CD4-positive, alpha-beta T cell (primary cell): Measurements from ENCODE around the gene MITF. TPM values are rescaled to one million over a fixed set of nuclear protein-coding genes. Genes with fewer than 3 reads are reported as not detected.

ENCODE experiments used
- ATAC-seq: fragments of 200-7000 bp; cut with Tn5 transposase; one replicate; pipeline ENCODE4 v1.10.0; 2022; ENCODE audit warnings: mild to moderate bottlenecking; ENCODE audit not compliant: poor library complexity
- CTCF ChIA-PET: fragments of 350-600 bp; sonication (Branson Sonifier 250); formaldehyde crosslinking; loops from one replicate; lab custom pipeline; 2021; ENCODE audit warnings: antibody characterized with exemption, inconsistent platforms; lab: Charles Lee
- POLR2A ChIA-PET: fragments of 350-600 bp; sonication (Branson Sonifier 250); formaldehyde crosslinking; loops from one replicate; lab custom pipeline; 2021; ENCODE audit warnings: antibody characterized with exemption, inconsistent platforms; lab: Charles Lee
- DNase-seq, 14 experiments: peaks; one replicate each; pipeline ENCODE4 v3.0.0-alpha.2; 2013 to 2020; ENCODE audit warnings: mixed read lengths in 2 of 14
- H3K27ac ChIP-seq, 2 donors: one replicate each; pipeline versions ENCODE4 v1.5.1 to v1.7.0; 2013; ENCODE audit warnings: low read length in 2 of 2, low read depth in 1 of 2, mild to moderate bottlenecking in 1 of 2
- H3K27me3 ChIP-seq, 2 experiments: 1 replicate in 1 of 2; 2 replicates in 1 of 2; pipeline versions ENCODE4 v1.6.1 to v1.7.0; 2013; ENCODE audit warnings: low read length in 2 of 2, control low read depth in 1 of 2, mild to moderate bottlenecking in 1 of 2, moderate library complexity in 1 of 2; ENCODE audit not compliant: insufficient read depth in 2 of 2, control insufficient read depth in 1 of 2
- H3K36me3 ChIP-seq: one replicate; pipeline ENCODE4 v1.6.1; 2013; ENCODE audit warnings: low read length, control low read depth; ENCODE audit not compliant: insufficient read depth
- H3K4me1 ChIP-seq: one replicate; pipeline ENCODE4 v1.6.1; 2013; ENCODE audit warnings: low read length, control low read depth; ENCODE audit not compliant: insufficient read depth
- H3K4me3 ChIP-seq: one replicate; pipeline ENCODE4 v1.5.1; 2013; ENCODE audit warnings: mild to moderate bottlenecking, low read length, moderate library complexity
- H3K9me3 ChIP-seq, 2 experiments: 1 replicate in 1 of 2; 2 replicates in 1 of 2; pipeline versions ENCODE4 v1.6.1 to v1.7.0; 2013; ENCODE audit warnings: low read length in 2 of 2, mild to moderate bottlenecking in 2 of 2, control low read depth in 1 of 2, moderate library complexity in 1 of 2; ENCODE audit not compliant: control insufficient read depth in 1 of 2, insufficient read depth in 1 of 2
- H3K27ac Mint-ChIP-seq: one replicate; pipeline ENCODE4 v1.8.0; 2020; ENCODE audit warnings: mixed read lengths
- H3K27me3 Mint-ChIP-seq: one replicate; pipeline ENCODE4 v1.8.0; 2021; ENCODE audit warnings: mixed read lengths
- H3K36me3 Mint-ChIP-seq: one replicate; pipeline ENCODE4 v1.8.0; 2021; ENCODE audit warnings: low read depth, mixed read lengths
- H3K4me1 Mint-ChIP-seq: one replicate; pipeline ENCODE4 v1.8.0; 2021; ENCODE audit warnings: low read depth, mixed read lengths
- H3K4me3 Mint-ChIP-seq: one replicate; pipeline ENCODE4 v1.8.0; 2020; ENCODE audit warnings: mild to moderate bottlenecking, mixed read lengths
- H3K9me3 Mint-ChIP-seq: one replicate; pipeline ENCODE4 v1.8.0; 2020; ENCODE audit warnings: mixed read lengths
- CTCF ChIP-seq: fragments of 200-600 bp; IDR thresholded peaks from one replicate; pipeline ENCODE4 v1.8.0; 2022; ENCODE audit warnings: antibody characterized with exemption, mild to moderate bottlenecking
- intact Hi-C, 2 experiments: fragments of 100-400 bp; cut with DNase I in 1 of 2; cut with micrococcal nuclease in 1 of 2; formaldehyde crosslinking; loops; one replicate each; pipeline versions ENCODE4 v1.15.1 to v1.9.0; 2023 to 2025; cut with DNase I, micrococcal nuclease
- total RNA-seq, 174 experiments: library from RNA in 2 of 174; stranded (reverse) in 2 of 174; gene quantifications; one replicate each; pipeline ENCODE4 v1.2.3 and lab custom pipeline; 2021 to 2026

Gene MITF
- total RNA-seq, 2 experiments from 2014 or later = not detected

- H3K4me3 Mint-ChIP-seq = no peak overlapping the region
- ATAC-seq = no peak
Measured at GRCh38 chr3:69712933-69713332, 26.3 kb upstream of the MITF start.

GRCh38 chr3:69715204-69715603 lies 24.1 kb upstream of the MITF start:
- CTCF ChIA-PET = no interaction called here
- no peak for TF ChIP-seq CTCF
- no peaks in the 10 kb centered on the region for H3K4me1 Mint-ChIP-seq
- H3K27me3 Mint-ChIP-seq = no peaks in the 10 kb centered on the region
- H3K4me1 ChIP-seq = no peaks in the 10 kb centered on the region
- H3K4me3 ChIP-seq = no peak overlapping the region
- H3K27ac Mint-ChIP-seq = no peak overlapping the region
- no peaks in the 10 kb centered on the region for H3K36me3 Mint-ChIP-seq
- H3K27me3 ChIP-seq = no peaks in the 10 kb centered on the region
- POLR2A ChIA-PET = no interaction called here
- H3K36me3 ChIP-seq = no peaks in the 10 kb centered on the region
- peaks cover 0 to 4% of the 10 kb centered on the region in 2 experiments for H3K9me3 ChIP-seq
- H3K9me3 Mint-ChIP-seq = peaks cover 5% of the 10 kb centered on the region
- DNase-seq (no peak), ATAC-seq (no peak)
- H3K4me3 Mint-ChIP-seq = no peak overlapping the region
- intact Hi-C loops = no loop called here
- no peak overlapping the region for H3K27ac ChIP-seq

More at GRCh38 chr3:69712933-69713332, 26.3 kb upstream of the MITF start:
- Histone ChIP-seq H3K36me3 (no peaks in the 10 kb centered on the region), H3K9me3 (peaks cover 0 to 4% of the 10 kb centered on the region in 2 experiments), H3K27ac (no peak overlapping the region), H3K4me1 (no peaks in the 10 kb centered on the region), H3K4me3 (no peak overlapping the region), H3K27me3 (no peaks in the 10 kb centered on the region)
- no peak for DNase-seq
- intact Hi-C loops = no loop called here
- ChIA-PET CTCF (no interaction called here), POLR2A (interaction anchor here (0.5 kb wide), 1 partner anchor 22 kb away, joined by 3 read pairs; no protein-coding TSS in a partner anchor)
- TF ChIP-seq CTCF = no peak
- Mint-ChIP-seq H3K9me3 (peaks cover 8% of the 10 kb centered on the region), H3K36me3 (no peaks in the 10 kb centered on the region), H3K27ac (no peak overlapping the region), H3K27me3 (no peaks in the 10 kb centered on the region), H3K4me1 (no peaks in the 10 kb centered on the region)

GRCh38 chr3:69716119-69716518 lies 23.1 kb upstream of the MITF start:
- no peak overlapping the region for H3K27ac ChIP-seq
- no peak for ATAC-seq
- no peaks in the 10 kb centered on the region for H3K27me3 Mint-ChIP-seq
- no peaks in the 10 kb centered on the region for H3K4me1 ChIP-seq
- H3K27me3 ChIP-seq = no peaks in the 10 kb centered on the region
- H3K4me1 Mint-ChIP-seq = no peaks in the 10 kb centered on the region
- no peak overlapping the region for H3K4me3 ChIP-seq
- H3K36me3 Mint-ChIP-seq = no peaks in the 10 kb centered on the region
- ChIA-PET CTCF (no interaction called here), POLR2A (no interaction called here)
- DNase-seq = no peak
- intact Hi-C loops = no loop called here
- H3K9me3 Mint-ChIP-seq = peaks cover 4% of the 10 kb centered on the region
- TF ChIP-seq CTCF = no peak
- no peaks in the 10 kb centered on the region for H3K36me3 ChIP-seq
- H3K9me3 ChIP-seq = peaks cover 0 to 4% of the 10 kb centered on the region in 2 experiments
- H3K27ac Mint-ChIP-seq = no peak overlapping the region
- H3K4me3 Mint-ChIP-seq = no peak overlapping the region
